H1 (cell line): ENCODE measurements around the gene ARFGEF3. TPM values are rescaled to one million over a fixed set of nuclear protein-coding genes. Genes with fewer than 3 reads are reported as not detected.
A peak's percentile ranks its signal among the peaks of the same experiment; 100 is the strongest.

Experiments used
- CTCF ChIA-PET: fragments of 300-600 bp; sonication (Branson Sonifier 250); formaldehyde crosslinking; loops from one replicate; lab custom pipeline; 2021; ENCODE audit not compliant: partially characterized antibody; lab: Charles Lee
- POLR2A ChIA-PET: fragments of 300-600 bp; sonication (Branson Sonifier 250); formaldehyde crosslinking; loops from one replicate; lab custom pipeline; 2021; ENCODE audit warnings: inconsistent platforms; ENCODE audit not compliant: partially characterized antibody; lab: Charles Lee
- DNase-seq, 2 experiments: peaks; one replicate each; pipeline versions ENCODE4 v3.0.0 to v3.0.0-alpha.2; 2010 to 2022; ENCODE audit warnings: low spot score in 2 of 2, low read depth in 1 of 2, mixed read lengths in 1 of 2
- FAIRE-seq: peaks from 2 replicates; lab custom pipeline; 2011; peaks lifted over from hg19 to GRCh38; lab: Jason Lieb, UNC
- H2AFZ ChIP-seq: 2 replicates; pipeline ENCODE4 v1.8.1; 2012; ENCODE audit warnings: low read length, inconsistent platforms
- H2AK5ac ChIP-seq: 2 replicates; pipeline ENCODE4 v1.6.1; 2013; ENCODE audit warnings: low read depth, low read length
- H2BK120ac ChIP-seq: replicated peaks from 2 replicates; pipeline ENCODE3; 2013; ENCODE audit warnings: low read depth, low read length, inconsistent platforms
- H2BK12ac ChIP-seq: 2 replicates; pipeline ENCODE4 v1.6.1; 2013; ENCODE audit warnings: low read depth, low read length
- H2BK15ac ChIP-seq: 2 replicates; pipeline ENCODE4 v1.6.1; 2013; ENCODE audit warnings: low read length
- H2BK20ac ChIP-seq: 2 replicates; pipeline ENCODE4 v1.6.1; 2013; ENCODE audit warnings: low read length
- H2BK5ac ChIP-seq: 2 replicates; pipeline ENCODE4 v1.6.1; 2013; ENCODE audit warnings: low read depth, low read length
- H3K14ac ChIP-seq: 2 replicates; pipeline ENCODE4 v1.6.1; 2013; ENCODE audit warnings: inconsistent platforms; ENCODE audit not compliant: insufficient read length
- H3K18ac ChIP-seq: 2 replicates; pipeline ENCODE4 v1.6.1; 2013; ENCODE audit warnings: low read length; ENCODE audit errors: extremely low read depth
- H3K23ac ChIP-seq: 2 replicates; pipeline ENCODE4 v1.6.1; 2013; ENCODE audit warnings: inconsistent platforms; ENCODE audit not compliant: insufficient read length
- H3K23me2 ChIP-seq: 2 replicates; pipeline ENCODE4 v1.6.1; 2013; ENCODE audit warnings: low read depth, low read length
- H3K27ac ChIP-seq: 2 replicates; pipeline ENCODE4 v1.6.1; 2011; ENCODE audit warnings: low read depth, low read length, inconsistent platforms
- H3K27me3 ChIP-seq, 4 experiments: replicated peaks in 1 of 4; 1 replicate in 1 of 4; 2 replicates in 3 of 4; pipeline versions ENCODE4 v1.6.1 to v1.8.1; 2011 to 2013; ENCODE audit warnings: low read length in 3 of 4, mild to moderate bottlenecking in 3 of 4, inconsistent platforms in 2 of 4, mixed read lengths in 2 of 4, moderate library complexity in 1 of 4; ENCODE audit not compliant: control insufficient read depth in 3 of 4, insufficient read depth in 3 of 4; ENCODE audit errors: extremely low read depth in 1 of 4
- H3K36me3 ChIP-seq, 4 experiments: 2 replicates each; pipeline versions ENCODE4 v1.6.1 to v1.8.1; 2011 to 2013; ENCODE audit warnings: mild to moderate bottlenecking in 4 of 4, low read length in 3 of 4, moderate library complexity in 2 of 4, control low read depth in 1 of 4, inconsistent platforms in 1 of 4; ENCODE audit not compliant: insufficient read depth in 4 of 4, control insufficient read depth in 2 of 4
- H3K4ac ChIP-seq: replicated peaks from 2 replicates; pipeline ENCODE3; 2013; ENCODE audit warnings: low read length, low read depth, mixed read lengths, inconsistent platforms; ENCODE audit not compliant: insufficient read length
- H3K4me1 ChIP-seq, 4 experiments: replicated peaks in 1 of 4; 1 replicate in 1 of 4; 2 replicates in 3 of 4; pipeline versions ENCODE4 v1.6.1 to v1.8.1; 2011 to 2013; ENCODE audit warnings: low read length in 3 of 4, inconsistent platforms in 2 of 4, mixed read lengths in 1 of 4; ENCODE audit not compliant: insufficient read depth in 4 of 4, control insufficient read depth in 3 of 4
- H3K4me2 ChIP-seq, 2 experiments: 2 replicates each; pipeline versions ENCODE4 v1.6.1 to v1.8.1; 2011 to 2013; ENCODE audit warnings: low read depth in 2 of 2, low read length in 2 of 2, control low read depth in 1 of 2, inconsistent platforms in 1 of 2, mild to moderate bottlenecking in 1 of 2; ENCODE audit not compliant: insufficient read depth in 1 of 2
- H3K4me3 ChIP-seq, 4 experiments: fragments of 200-600, 300-600 bp in 1 of 4; sonication (generic), shearing (Covaris generic), sonication (Bioruptor Twin) in 1 of 4; 2 replicates each; pipeline versions ENCODE4 v1.5.1 to v1.8.1; 2011 to 2016; ENCODE audit warnings: low read length in 4 of 4, low read depth in 3 of 4, control low read depth in 2 of 4, inconsistent platforms in 2 of 4, mild to moderate bottlenecking in 2 of 4, mixed read lengths in 1 of 4, moderate library complexity in 1 of 4; ENCODE audit not compliant: insufficient read depth in 2 of 4; ENCODE audit errors: extremely low read depth in 1 of 4
- H3K56ac ChIP-seq: replicated peaks from 2 replicates; pipeline ENCODE3; 2013; ENCODE audit warnings: low read depth, mild to moderate bottlenecking, mixed read lengths, low read length, inconsistent platforms; ENCODE audit not compliant: insufficient read length
- H3K79me1 ChIP-seq: 2 replicates; pipeline ENCODE4 v1.6.1; 2013; ENCODE audit warnings: low read depth, low read length, control low read depth
- H3K79me2 ChIP-seq, 2 experiments: 2 replicates each; pipeline versions ENCODE4 v1.6.1 to v1.8.1; 2012 to 2013; ENCODE audit warnings: low read length in 2 of 2, mild to moderate bottlenecking in 2 of 2, inconsistent platforms in 1 of 2; ENCODE audit not compliant: insufficient read depth in 2 of 2, control insufficient read depth in 1 of 2
- H3K9ac ChIP-seq, 4 experiments: replicated peaks in 1 of 4; 1 replicate in 1 of 4; 2 replicates in 3 of 4; pipeline versions ENCODE4 v1.6.1 to v1.8.1; 2011 to 2013; ENCODE audit warnings: low read depth in 3 of 4, low read length in 3 of 4, control low read depth in 2 of 4, mild to moderate bottlenecking in 2 of 4, moderate library complexity in 2 of 4, inconsistent platforms in 1 of 4; ENCODE audit errors: extremely low read depth in 1 of 4
- H3K9me3 ChIP-seq, 2 experiments: 2 replicates each; pipeline versions ENCODE4 v1.6.1 to v1.8.1; 2012 to 2013; ENCODE audit warnings: mild to moderate bottlenecking in 2 of 2, moderate library complexity in 2 of 2, control low read depth in 1 of 2, inconsistent platforms in 1 of 2, low read depth in 1 of 2, low read length in 1 of 2, mixed read lengths in 1 of 2; ENCODE audit not compliant: insufficient read depth in 2 of 2
- H4K20me1 ChIP-seq, 2 experiments: replicated peaks in 1 of 2; 2 replicates each; pipeline versions ENCODE3 to v1.8.1; 2011 to 2013; ENCODE audit warnings: inconsistent platforms in 2 of 2, low read length in 2 of 2, mild to moderate bottlenecking in 1 of 2; ENCODE audit not compliant: insufficient read depth in 2 of 2, control insufficient read depth in 1 of 2
- H4K5ac ChIP-seq: 2 replicates; pipeline ENCODE4 v1.6.1; 2013; ENCODE audit warnings: low read length, low read depth, mixed read lengths, inconsistent platforms; ENCODE audit not compliant: insufficient read length
- H4K8ac ChIP-seq: 2 replicates; pipeline ENCODE4 v1.8.0; 2013; ENCODE audit warnings: mild to moderate bottlenecking, moderate library complexity, low read length, inconsistent platforms; ENCODE audit not compliant: insufficient read depth; ENCODE audit errors: extremely low read depth
- H4K91ac ChIP-seq: replicated peaks from 2 replicates; pipeline ENCODE3; 2013; ENCODE audit warnings: low read length, mixed read lengths, inconsistent platforms; ENCODE audit not compliant: insufficient read length
- KDM1A ChIP-seq: fragments of 200-600, 300-600 bp; sonication (generic); IDR thresholded peaks from 2 replicates; pipeline ENCODE4 v1.7.1; 2016; ENCODE audit warnings: mild to moderate bottlenecking, low read length, borderline replicate concordance
- KDM4A ChIP-seq: IDR thresholded peaks from one replicate; pipeline ENCODE4 v1.7.1; 2012; ENCODE audit warnings: low read depth, mild to moderate bottlenecking, moderate library complexity, low read length, inconsistent platforms; ENCODE audit not compliant: severe bottlenecking
- SRF ChIP-seq: IDR thresholded peaks from 2 replicates; pipeline ENCODE4 v1.6.1; 2011; ENCODE audit warnings: mild to moderate bottlenecking, low read depth, low read length, moderate library complexity
- TAF7 ChIP-seq: optimal IDR thresholded peaks from 2 replicates; pipeline ENCODE3; 2011; ENCODE audit warnings: low read depth, mild to moderate bottlenecking, inconsistent platforms, low read length, moderate library complexity, borderline replicate concordance
- TCF12 ChIP-seq: IDR thresholded peaks from 2 replicates; pipeline ENCODE4 v1.6.1; 2011; ENCODE audit warnings: low read depth, mild to moderate bottlenecking, low read length
- WGBS, 2 experiments: shearing (Covaris generic) in 1 of 2; methylation state at CpG; one replicate each; pipeline versions ENCODE4 v1.1.6 to v1.1.7; 2013 to 2015; ENCODE audit warnings: low lambda C conversion rate in 2 of 2, mixed read lengths in 2 of 2, inconsistent platforms in 1 of 2, low coverage in 1 of 2, missing lambda C conversion rate in 1 of 2; ENCODE audit not compliant: insufficient replicate concordance in 2 of 2, insufficient coverage in 1 of 2, insufficient read length in 1 of 2; ENCODE audit errors: extremely low coverage in 1 of 2, missing lambda C conversion rate in 1 of 2; 5-methylcytosine and 5-hydroxymethylcytosine counted together
- polyA plus RNA-seq, 7 experiments: library from polyadenylated mRNA; depleted of rRNA in 3 of 7; stranded (reverse) in 5 of 7; unstranded in 2 of 7; fragments of >200 nt in 5 of 7; fragments of 200-250 nt in 2 of 7; gene quantifications; 1 replicate in 5 of 7; 2 replicates in 1 of 7; 4 replicates in 1 of 7; pipeline versions ENCODE4 v1.2.1 to v1.2.3, GENCODE V29; 2011 to 2013; ENCODE audit warnings: missing spikeins in 2 of 7, mixed read lengths in 2 of 7
- total RNA-seq: library from RNA; stranded (reverse); fragmentation: NEBNext Ultra II Directional; extraction: Animal tissue kit (Norgen Biotek cat#: 25700); gene quantifications from 2 replicates; pipeline ENCODE4 v1.2.1, GENCODE V29; 2021

Gene ARFGEF3
- total and polyA plus RNA-seq, 2 of the 8 experiments (the other 6 are each of a cell fraction or from before 2014, with no cell fraction given), result 5.8 to 23.2 TPM

DNA sequence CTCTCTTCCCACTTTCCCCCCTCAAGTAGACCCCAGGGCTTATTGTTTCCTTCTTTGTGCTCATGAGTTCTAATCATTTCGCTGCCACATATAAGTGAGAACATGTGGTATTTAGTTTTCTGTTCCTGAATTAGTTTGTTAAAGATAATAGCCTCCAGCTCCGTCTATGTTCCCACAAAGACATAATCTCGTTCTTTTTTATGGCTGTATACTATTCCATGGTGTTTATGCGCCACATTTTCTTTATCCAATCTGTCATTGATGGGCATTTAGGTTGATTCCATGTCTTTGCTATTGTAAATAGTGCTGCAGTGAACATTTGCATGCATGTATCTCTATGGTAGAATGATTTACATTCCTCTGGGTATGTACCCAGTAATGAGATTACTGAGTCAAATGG is 37.6 kb upstream of the ARFGEF3 start:
- Histone ChIP-seq H3K9ac (no peak overlapping the region), H4K20me1 (no peaks in the 10 kb centered on the region), H3K23ac (no peak overlapping the region), H2BK12ac (no peak overlapping the region), H4K91ac (no peak overlapping the region), H4K8ac (no peak overlapping the region), H3K18ac (no peak overlapping the region), H3K23me2 (no peaks in the 10 kb centered on the region), H3K56ac (no peak overlapping the region), H3K79me1 (no peaks in the 10 kb centered on the region), H3K27me3 (no peaks in the 10 kb centered on the region), H2AFZ (no peak overlapping the region), H3K14ac (no peak overlapping the region), H3K79me2 (no peaks in the 10 kb centered on the region), H3K4ac (no peak overlapping the region)
- 88% methylated on average over 4 of the region's 4 CpGs; no CpG with 5 or more reads in 1 of the 2 experiments for WGBS, 2 experiments
- no peak for FAIRE-seq
- TF ChIP-seq SRF (no peak), KDM1A (peak; percentile 75; the same call in 1 of the 2 replicates), TAF7 (no peak), KDM4A (no peak), TCF12 (no peak)
- TF ChIP-seq, all 59 proteins: peak for 1
- Histone ChIP-seq H3K9me3 (0 out of 4 replicates have a peak, but pooled peaks cover 0 to under 1% of the 10 kb centered on the region in 2 experiments), H4K5ac (no peak overlapping the region), H3K4me3 (no peak overlapping the region), H2AK5ac (no peak overlapping the region), H2BK5ac (no peak overlapping the region), H3K4me2 (no peak overlapping the region), H3K27ac (no peak overlapping the region), H2BK120ac (no peak overlapping the region), H3K36me3 (no peaks in the 10 kb centered on the region), H3K4me1 (no peaks in the 10 kb centered on the region), H2BK20ac (no peak overlapping the region), H2BK15ac (no peak overlapping the region)
- DNase-seq, result no peak
- POLR2A ChIA-PET, result no interaction called here
- CTCF ChIA-PET, result interaction anchor here (0.6 to 3.2 kb wide), 7 partner anchors 8 to 305 kb away, joined by 3 to 18 read pairs (median 3); no protein-coding TSS in a partner anchor
